Stimulated activated CD8-positive, alpha-beta memory T cell treated with anti-CD3 and anti-CD28 coated beads, Interleukin-7, amount 100 ng/mL, for 24 hours (primary cell): ENCODE results near the gene SLC11A2.
"Not testable (repeated sequence)": the region's sequence is repeated elsewhere in the genome, so short reads cannot be mapped to it uniquely, and the experiment has no call there.

Source experiments
- DNase-seq: peaks from one replicate; pipeline ENCODE4 v3.0.0-alpha.2; 2020; ENCODE audit warnings: low read depth

SLC11A2 gene

DNA sequence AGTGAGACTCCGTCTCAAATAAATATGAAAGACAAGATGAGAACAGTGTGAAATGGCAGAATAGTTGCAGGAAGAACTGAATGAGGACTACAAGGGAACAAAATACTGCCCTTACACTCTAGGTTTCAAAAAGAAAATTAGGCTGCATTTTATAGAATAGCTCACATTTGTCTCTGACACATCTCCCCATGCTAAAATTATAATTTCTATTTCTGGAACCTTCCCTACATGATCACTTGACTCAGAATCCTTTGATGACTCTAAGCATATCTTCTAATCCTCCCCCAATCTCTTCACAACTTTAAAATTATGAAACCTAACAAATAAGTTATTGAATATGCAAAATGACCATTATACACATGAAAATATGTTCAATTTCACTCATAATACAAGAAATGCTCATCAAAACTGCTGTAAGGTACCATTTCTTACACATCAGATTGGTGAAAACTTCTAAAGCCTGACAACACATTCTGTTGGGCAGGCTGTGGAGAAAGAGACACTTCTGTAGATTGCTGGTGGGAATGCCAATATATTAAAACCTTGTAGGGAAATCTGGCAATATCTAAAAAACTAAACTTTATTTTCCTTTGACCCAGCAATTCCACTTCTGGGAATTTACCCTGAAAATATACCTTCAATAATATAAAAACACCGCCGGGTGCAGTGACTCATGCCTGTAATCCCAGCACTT, 78.1 kb downstream of the SLC11A2 start:
- DNase-seq: no peak

DNA sequence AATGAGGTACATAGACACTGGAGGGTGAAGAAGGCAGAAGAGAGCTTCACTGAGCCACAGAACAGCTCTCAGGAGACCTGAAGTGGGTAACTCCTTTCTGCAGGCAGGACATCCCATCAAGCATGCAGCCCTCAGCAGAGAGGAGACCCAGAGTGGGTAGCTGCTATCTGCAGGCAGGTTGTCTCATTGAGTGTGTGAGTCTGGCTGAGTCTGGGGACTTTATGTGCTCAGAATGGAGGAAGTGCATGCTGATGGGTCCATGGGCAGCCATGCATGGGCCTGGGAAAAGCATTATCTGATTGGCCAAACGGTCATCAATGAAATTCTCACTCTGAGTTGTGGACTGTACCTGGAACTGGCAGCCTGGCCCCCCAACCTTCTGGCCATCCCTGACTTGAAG, 88.5 kb downstream of the SLC11A2 start:
- no peak for DNase-seq

- DNase-seq: no peak
Measured at GRCh38 chr12:50936821-50937530, 89.2 kb downstream of the SLC11A2 start.

DNA sequence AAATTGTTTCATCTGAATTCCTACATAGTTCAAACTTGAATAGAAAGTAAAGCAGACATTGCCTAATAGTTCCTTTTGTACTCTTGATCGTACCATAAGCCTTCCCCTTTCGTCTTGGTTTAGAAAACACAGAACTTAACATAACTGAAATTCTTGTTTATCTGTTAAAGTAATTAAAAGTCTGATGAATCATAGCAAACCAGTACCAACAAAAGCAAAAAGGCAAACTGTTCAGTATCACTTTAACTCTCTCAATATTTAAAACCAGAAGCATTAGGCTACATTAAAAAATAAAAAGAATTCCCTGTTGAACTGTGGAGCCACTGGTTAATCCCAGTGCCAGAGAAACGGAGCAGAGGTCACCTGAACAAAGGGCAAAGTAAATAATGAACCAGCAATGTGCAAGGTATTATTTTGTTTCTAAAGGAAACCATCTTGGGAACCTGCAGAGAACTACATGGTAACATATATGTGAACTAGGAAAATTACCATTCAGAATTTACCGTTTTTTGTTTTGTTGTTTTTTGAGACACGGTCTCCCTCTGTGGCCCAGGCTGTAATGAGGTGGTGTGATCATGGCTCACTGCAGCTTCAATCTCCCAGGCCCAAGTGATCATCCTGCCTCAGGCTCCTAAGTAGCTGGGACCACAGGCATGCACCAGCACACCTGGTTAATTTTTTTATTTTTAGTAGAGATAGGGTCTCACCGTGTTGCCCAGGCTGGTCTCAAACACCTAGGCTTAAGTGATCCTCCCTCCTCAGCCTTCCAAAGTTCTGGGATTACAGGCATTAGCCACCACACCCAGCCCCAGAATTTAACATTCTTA, 91.0 kb downstream of the SLC11A2 start:
- no peak for DNase-seq

- no peak for DNase-seq
Measured at GRCh38 chr12:50934371-50934851, 91.8 kb downstream of the SLC11A2 start.

DNA sequence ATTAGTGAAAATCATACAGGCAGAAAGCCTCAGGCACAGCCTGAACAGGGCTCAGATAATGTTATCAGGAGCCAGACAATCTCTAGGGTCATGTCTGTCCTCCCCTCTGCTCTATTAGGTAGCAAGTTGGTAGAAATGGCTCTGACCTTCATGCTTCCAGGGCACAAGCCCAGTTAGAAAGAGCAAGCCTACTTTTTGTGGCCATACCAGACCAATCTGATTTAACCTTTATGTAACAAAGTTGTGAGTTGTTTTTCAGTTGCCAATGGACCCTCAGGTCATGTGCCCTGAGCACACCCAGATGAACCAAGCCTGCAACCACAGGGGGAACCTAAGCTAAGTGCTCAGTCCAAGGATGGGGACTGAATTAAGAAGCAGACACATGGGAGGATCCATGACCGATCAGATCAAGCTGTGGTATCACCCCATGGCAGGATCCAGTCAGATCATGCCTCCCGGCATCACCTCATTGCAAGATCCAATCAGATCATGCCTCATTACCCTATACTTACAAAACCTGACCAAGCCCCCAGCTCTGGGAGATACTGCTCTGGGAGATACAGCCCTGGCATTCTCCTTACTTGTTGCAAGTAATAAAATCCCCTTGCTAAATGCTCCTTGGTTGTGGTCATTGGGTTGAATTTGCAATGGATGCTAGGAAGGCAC, 92.6 kb downstream of the SLC11A2 start:
- no peak for DNase-seq

GRCh38 chr12:50932787-50933280, 93.3 kb downstream of the SLC11A2 start:
- DNase-seq: no peak

DNA sequence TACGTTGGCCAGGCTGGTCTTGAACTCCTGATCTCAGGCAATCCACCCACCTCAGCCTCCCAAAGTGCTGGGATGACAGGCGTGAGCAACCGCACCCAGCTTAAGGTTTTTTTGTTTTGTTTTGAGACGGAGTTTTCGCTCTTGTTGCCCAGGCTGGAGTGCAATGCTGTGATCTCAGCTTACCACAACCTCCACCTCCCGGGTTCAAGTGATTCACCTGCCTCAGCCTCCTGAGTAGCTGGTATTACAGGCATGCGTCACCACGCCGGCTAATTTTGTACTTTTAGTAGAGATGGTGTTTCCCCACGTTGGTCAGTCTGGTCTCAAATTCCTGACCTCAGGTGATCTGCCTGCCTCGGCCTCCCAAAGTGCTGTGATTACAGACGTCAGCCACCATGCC, 95.7 kb downstream of the SLC11A2 start:
- not testable (repeated sequence) for DNase-seq

- DNase-seq: no peak
Measured at GRCh38 chr12:50929831-50930230, 96.4 kb downstream of the SLC11A2 start.
